Heart left ventricle (tissue), 13 donors: ENCODE results near the gene SIN3A.

Source experiments
- POLR2A ChIP-seq, 2 donors: fragments of 450-650 bp; IDR thresholded peaks; one replicate each; pipeline ENCODE4 v1.6.1; 2017; ENCODE audit warnings: antibody characterized with exemption in 2 of 2, mild to moderate bottlenecking in 2 of 2, moderate library complexity in 2 of 2
- TF ChIP-seq, protein P1 (sequence below), 12 donors: fragments of 200-600 bp; sonication (generic) in 4 of 12; IDR thresholded peaks; one replicate each; pipeline versions ENCODE4 v1.5.0 to v1.8.0; 2018 to 2022; ENCODE audit warnings: antibody characterized with exemption in 12 of 12, mild to moderate bottlenecking in 5 of 12
- donor health status: ischemic (EF 13 %, LVEDD 7.1; RV severe dilation, severe dysfunction).
- donor health status: DM: no; HTN: yes; CAD: no.
- donor health status: DM: no; HTN: no; CAD: no.
- donor health status: ischemic (EF 25% LVEDD 6.9; RV normal size, moderate dysfunction).
- donor health status: ischemic (EF 25% LVEDD 5.7; RV mildly dilated, moderate dysfunction).
- donor health status: ischemic (EF 35%, LVEDD 5.7; RV mildly dilated, moderate dysfunction).
- donor health status: nonischemic (EF 11% LVEDD 7.7; RV severe dilation, severe dysfunction).
- donor health status: DM: yes; HTN: yes; CAD: no.
- donor health status: PGD.
- donor health status: ischemic (EF 29% LVEDD 5.4; RV normal size, mild dysfunction).
- donor health status: nonischemic (EF 23%, LVEDD 6.1; RV moderate dilation, normal function).

- TF ChIP-seq, protein P1, sequence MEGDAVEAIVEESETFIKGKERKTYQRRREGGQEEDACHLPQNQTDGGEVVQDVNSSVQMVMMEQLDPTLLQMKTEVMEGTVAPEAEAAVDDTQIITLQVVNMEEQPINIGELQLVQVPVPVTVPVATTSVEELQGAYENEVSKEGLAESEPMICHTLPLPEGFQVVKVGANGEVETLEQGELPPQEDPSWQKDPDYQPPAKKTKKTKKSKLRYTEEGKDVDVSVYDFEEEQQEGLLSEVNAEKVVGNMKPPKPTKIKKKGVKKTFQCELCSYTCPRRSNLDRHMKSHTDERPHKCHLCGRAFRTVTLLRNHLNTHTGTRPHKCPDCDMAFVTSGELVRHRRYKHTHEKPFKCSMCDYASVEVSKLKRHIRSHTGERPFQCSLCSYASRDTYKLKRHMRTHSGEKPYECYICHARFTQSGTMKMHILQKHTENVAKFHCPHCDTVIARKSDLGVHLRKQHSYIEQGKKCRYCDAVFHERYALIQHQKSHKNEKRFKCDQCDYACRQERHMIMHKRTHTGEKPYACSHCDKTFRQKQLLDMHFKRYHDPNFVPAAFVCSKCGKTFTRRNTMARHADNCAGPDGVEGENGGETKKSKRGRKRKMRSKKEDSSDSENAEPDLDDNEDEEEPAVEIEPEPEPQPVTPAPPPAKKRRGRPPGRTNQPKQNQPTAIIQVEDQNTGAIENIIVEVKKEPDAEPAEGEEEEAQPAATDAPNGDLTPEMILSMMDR (IDR thresholded peaks at IDR 0.05): no peak
- TF ChIP-seq POLR2A (IDR thresholded peaks at IDR 0.05): no peak
Measured at GRCh38 chr15:75358771-75359536, 92.5 kb downstream of the SIN3A start.
